DMS 273 treated with DMSO at 0.1 percent for 48 hours (cell line): ENCODE results near the gene CFAP141.
A peak's percentile ranks its signal among the peaks of the same experiment; 100 is the strongest.
"Not testable (repeated sequence)": the region's sequence is repeated elsewhere in the genome, so short reads cannot be mapped to it uniquely, and the experiment has no call there.

Source experiments
- DNase-seq: peaks from one replicate; lab custom pipeline; 2025; lab: John Stamatoyannopoulos, UW

Gene CFAP141

DNA sequence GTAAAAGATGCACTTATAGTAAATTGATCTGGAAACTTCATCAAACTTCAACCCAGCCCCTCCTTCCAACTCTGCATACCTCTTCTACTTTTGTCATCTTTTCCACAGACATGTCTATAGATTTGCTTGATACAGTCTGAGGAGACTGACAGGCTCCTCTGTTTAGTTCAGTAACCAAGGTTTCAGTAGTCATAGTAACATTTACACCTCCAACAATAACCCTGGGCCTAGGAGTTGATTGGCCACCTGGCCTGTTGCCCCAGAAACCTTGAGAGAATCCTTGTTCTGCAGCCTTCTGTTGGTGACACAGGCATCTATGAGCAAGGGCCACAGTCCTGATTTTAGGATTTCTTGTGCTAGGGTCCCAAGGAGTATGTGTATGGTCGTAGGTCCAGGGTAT is at the start of gene CFAP141:
Gene CFAP141 (minus strand): TSS at position 138 of the 400 bp plus-strand sequence. CDS start 26 bp downstream, at position 112.
- DNase-seq: no peak

GRCh38 chr1:154253671-154254070 is 47.5 kb upstream of the CFAP141 start:
- no peak for DNase-seq

- no peak for DNase-seq
Observed at GRCh38 chr1:154241703-154242351, 35.7 kb upstream of the CFAP141 start.

DNA sequence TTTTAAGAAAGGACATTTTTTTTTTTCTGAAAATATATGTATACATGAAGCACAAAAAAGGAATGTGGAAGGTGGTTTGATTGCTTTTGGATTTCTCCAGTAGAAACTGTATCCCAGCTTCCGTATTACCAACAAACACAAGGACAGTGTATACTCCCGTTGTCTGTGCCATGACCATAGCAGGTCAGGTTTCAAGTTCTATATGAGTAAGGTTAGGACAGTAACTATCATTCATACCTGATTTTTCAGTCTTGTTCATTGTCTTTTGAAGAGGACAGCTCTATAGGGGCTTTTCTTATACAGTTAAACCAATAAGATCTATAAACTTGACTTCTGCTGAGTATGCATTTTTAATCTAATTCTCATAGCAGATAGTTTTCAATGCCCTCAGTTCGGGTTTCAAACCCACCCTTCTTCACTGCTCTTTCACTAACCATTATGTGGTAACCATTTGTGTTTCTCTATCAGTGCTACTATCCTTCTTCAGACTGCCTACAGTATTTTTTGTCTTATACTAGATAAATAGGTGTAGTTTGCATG is 34.2 kb upstream of the CFAP141 start:
- no peak for DNase-seq

DNA sequence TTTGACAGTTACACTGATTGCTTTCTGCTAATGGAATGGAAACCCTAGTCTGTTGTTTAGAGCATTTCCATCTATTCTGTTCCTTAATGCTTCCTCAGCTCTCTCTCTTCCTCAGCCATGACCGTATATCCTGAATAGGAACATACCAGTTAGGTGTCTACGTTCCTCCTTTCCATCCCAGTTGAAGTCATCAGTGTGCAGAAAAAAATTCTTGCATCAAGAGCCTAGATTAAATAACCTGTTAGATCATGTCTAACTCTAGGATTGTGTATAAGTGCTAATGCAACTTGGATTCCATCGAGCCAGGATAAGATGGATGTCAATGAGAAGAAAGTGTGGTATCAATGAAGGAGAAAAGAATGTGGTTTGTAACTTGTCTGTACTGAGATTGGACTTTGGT is 33.4 kb upstream of the CFAP141 start:
- no peak for DNase-seq

- DNase-seq: no peak
Observed at GRCh38 chr1:154237880-154238506, 31.9 kb upstream of the CFAP141 start.

- DNase-seq: no peak
Observed at GRCh38 chr1:154237435-154237834, 31.3 kb upstream of the CFAP141 start.

- DNase-seq: no peak
Observed at GRCh38 chr1:154236855-154237254, 30.7 kb upstream of the CFAP141 start.

- not testable (repeated sequence) for DNase-seq
Observed at GRCh38 chr1:154233127-154233526, 27.0 kb upstream of the CFAP141 start.

DNA sequence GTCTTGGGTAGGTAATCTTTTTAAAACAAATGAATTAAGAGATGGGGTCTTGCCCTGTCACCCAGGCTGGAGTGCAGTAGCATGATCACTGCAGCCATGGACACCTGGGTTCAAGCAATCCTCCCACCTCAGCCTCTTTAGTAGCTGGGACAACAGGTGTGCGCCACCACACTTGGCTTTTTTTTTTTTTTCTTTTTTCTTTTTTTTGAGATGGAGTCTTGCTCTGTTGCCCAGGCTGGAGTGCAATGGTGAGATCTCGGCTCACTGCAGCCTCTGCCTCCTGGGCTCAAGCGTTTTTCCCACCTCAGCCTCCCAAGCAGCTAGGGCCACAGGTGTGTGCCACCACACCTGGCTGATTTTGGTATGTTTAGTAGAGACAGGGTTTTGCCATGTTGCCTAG is 25.0 kb upstream of the CFAP141 start:
- DNase-seq: not testable (repeated sequence)

GRCh38 chr1:154225370-154225769 is 19.2 kb upstream of the CFAP141 start:
- DNase-seq: no peak

- no peak for DNase-seq
Observed at GRCh38 chr1:154223621-154224020, 17.5 kb upstream of the CFAP141 start.

DNA sequence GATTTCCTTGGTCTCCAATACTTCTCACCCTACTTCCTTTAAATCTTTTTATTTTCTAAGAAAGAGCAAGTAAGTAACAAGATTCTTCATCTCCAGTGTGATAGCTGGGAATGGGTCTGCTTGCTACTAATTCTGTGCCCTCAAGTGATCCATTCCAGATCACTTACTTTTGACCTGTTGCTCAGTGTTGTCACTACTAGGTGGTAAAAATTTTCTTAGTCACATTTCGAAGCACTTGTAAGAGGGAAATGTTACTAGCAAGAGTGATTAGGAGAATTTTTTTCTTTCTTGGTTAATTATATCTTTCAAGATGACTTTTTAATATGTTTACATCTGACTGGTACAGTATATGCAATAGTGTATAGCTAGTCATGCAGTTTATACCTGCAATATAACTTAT is 16.8 kb upstream of the CFAP141 start:
- no peak for DNase-seq

DNA sequence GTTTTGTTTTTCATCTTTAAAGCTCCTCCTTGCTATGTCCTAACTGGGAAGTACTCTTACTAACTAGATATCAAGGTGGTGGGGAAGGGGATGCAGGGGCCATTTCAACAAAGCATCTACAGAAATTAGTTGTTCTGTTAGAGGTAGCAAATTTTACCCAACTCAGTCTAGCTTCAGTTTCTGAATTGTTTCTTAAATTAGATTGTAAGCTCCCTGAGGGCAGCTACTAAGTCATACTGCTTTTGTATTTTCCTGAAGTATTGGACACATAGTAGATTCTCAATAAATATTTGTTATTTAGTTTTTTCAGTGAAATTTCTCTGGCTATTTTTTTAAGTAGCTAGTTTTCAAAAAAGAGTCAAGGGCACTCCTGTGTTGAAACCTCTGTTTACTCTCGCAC is 16.4 kb upstream of the CFAP141 start:
- no peak for DNase-seq

DNA sequence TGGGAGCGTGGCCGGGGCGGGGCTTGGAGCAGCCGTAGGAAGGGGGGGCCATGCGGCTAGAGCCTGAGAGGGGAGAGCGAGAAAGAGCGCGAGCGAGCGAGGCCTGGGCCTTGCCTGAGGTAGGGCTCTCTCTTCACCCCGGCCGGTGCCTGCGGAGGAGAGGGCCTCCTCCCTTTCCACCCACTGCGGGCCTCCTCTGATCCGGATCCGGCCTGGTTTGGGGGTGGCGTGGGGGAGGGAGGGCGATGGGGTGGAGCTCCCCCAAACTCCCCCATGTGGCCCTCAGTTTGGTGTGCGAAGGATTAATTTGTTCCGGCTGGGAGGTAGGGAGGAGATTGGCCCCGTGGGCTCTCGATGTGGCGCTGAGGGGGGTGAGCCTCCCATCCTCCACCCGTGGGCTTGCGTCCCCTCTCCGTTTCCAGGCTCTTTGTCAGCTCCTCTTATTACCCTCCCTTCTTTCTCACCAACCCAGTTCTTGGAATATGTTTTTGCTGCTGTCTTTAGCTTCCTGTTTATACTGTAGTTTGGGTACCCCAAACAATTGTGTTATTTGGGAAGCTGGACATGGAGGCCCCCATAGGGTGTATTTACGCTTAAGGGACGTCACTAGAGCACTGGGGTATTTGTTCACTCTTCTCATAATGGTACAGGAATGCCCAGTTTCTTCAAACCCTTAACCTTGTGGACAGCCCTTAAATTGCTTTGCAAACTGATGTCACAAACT is 15.3 kb upstream of the CFAP141 start:
- no peak for DNase-seq

DNA sequence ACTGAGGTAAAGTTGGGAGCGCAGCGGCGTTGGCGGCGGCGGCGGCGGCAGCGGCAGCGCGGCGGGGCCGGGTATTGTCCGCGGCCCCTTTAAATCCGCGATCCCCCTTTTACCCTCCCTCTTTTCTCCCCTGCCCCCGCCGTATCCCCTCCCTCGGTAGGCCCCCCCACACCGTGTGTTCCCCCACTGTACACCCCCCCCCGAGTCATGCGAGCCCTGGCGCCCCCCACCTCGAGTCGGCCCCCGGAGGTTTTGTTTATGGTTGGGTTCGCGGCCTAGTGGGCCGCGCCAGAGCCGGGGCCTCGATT is 14.8 kb upstream of the CFAP141 start:
- no peak for DNase-seq

DNA sequence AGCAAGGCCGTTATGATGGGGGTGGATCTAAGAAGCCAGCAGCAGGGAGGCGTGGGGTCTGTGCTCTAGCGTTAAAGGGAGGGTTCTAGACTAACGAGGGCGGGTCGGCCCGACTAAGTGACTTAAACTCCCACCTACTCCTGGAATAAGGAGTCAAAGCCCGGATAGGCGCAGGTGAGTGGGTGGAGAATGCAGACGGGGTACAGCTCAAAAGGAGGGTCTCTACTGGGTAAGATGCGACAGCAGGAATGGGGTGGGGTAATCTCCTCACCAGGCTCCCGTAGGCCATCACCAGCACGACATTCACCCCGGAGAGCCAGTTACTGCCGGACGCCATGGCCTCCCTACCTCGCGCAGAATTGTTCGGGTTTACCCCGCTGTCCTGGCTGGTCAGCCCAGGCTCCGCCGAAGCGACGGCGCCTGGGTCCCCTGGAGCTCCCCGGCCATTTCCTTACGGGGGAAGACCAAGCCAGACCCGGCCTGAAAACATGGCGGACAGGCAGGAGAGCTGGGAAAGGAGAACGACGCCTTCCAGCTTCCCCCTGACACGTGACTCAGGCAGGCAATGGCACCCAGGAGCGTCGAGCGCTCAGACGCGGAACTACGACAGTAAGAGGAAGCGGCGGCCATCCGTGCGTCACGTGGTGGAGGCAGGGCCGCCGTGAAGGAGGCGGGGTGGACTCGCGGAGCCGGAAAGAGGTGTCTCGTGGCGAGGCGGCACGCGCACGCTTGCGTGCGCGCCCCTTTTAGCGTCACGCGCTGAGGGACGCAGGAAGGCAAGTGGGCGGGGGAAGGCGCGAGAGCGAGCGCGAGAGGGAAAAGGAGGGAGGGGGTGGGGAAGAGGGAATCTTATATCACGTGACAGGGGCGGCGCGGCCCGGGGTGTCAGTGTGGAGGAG is 14.2 kb upstream of the CFAP141 start, which contains the start of gene UBAP2L:
Gene UBAP2L (plus strand): TSS at position 885 of the 899 bp plus-strand sequence. CDS start 4,169 bp downstream, outside the sequence.
- DNase-seq: peak; percentile 97

DNA sequence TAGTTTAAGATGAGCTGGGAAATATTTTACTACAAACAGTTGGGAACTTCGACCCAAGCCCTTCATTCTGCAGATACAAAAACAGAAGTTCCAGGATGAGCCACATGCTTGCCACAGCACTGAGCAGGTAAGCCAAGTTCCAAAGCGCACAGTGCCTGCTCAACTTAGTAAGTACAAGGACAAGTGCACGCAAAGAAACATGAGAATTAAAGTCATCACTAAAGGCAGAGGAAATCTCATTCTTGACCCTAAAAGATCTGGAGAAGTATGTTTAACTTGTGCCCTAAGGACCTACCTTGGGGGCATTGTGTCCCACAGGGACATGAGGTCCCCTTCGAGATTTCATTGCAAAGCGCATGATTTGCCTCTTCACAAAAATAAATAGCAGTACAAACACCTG is 13.4 kb upstream of the CFAP141 start:
- DNase-seq: no peak

DNA sequence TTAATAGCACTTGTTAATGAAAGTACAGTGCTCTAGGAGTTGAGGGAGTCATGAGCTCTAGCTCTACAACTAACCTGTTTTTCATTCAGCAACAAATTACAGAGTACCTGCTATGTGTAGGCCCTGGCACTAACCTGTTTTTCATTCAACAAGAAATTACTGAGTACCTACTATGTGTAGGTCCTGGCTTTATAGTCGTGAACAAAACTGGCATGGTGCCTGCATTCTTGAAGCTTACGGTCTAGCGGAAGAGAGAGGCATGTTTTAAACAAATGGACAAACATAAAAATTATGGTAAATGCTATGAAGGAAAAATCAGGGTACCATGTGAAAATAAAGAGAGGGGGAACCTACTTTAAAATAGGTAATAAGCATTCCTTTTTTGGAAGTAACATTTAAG is 12.4 kb upstream of the CFAP141 start:
- no peak for DNase-seq

DNA sequence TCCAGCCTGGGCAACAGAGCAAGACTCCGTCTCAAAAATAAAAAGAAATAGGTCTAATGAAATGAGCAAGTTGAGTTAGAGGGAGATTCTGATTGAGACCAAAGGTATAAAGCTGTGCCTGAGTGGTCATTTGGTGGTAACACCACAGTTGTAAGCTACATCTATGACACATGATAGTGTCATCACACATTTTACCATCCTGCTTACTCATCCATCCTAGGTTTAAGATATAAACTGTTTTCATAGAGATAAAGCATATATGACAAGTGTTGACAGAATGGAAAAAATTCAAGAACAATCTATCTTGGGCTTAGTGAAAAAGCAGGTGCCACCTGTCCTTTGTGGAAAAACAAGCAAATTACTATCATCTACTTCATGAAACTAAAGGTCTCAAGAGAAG is 7.1 kb upstream of the CFAP141 start:
- DNase-seq: no peak

DNA sequence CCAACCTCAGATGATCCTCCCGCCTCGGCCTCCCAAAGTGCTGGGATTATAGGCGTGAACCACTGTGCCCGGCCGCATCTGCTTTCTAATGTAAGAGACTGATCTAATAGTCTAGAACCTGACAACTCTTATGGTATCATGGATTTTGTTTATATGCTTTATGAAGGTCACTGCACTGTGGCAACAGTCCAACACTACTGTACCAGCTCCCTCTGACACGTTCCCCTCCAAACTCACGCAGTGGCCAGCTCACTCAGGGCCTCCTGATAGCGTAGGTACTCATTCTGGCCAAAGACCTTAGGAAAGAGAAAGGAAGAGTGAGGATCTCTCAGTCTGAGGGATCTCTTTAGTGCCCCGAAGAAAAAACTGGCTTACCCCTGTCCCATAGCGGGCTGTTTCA is 6.0 kb upstream of the CFAP141 start:
- DNase-seq: no peak
